Measurements from ENCODE around the gene ACSL1. TPM values are rescaled to one million over a fixed set of nuclear protein-coding genes. Genes with fewer than 3 reads are reported as not detected.

ACSL1 gene
- total and polyA plus RNA-seq, 2 donors (not counting 1 experiment from before 2014, with no cell fraction given): 15.4 to 30.1 TPM

DNA sequence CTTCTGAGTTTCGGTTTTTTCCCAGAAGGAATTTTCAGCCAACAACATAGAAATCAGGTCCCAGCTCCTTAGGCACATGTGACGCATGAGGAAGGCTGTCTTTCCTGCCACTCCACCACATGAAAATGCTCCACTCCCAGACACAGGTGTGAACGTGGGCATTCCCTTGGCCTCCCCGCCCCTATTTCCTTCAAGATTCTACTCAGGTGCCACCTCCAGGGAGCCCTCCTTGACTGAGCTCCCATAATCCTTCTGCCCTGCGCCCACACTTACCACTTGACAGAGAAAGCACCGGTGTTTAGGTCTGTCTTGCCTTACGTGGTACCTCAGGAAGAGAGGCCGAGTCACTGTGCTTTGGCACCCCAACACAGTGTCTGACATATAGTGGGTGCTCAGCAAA, 47.4 kb downstream of the ACSL1 start:
- no peaks in the 10 kb centered on the region for H3K27me3 ChIP-seq (ENCODE audit: control insufficient read depth, insufficient read depth, low read length)
- no peak overlapping the region for H3K4me2 ChIP-seq (ENCODE audit: extremely low read depth, insufficient read depth, low read length)
- no peaks in the 10 kb centered on the region for H3K4me1 ChIP-seq (ENCODE audit: control insufficient read depth, extremely low read depth, insufficient read depth, low read length)
- no peak for DNase-seq (ENCODE audit: low read depth in 2 of 2)
- no peak overlapping the region for H2AFZ ChIP-seq (ENCODE audit: low read length)
- no peaks in the 10 kb centered on the region for H3K79me2 ChIP-seq (ENCODE audit: control insufficient read depth, insufficient read depth, low read length)
- H3K27ac ChIP-seq (ENCODE audit: insufficient read depth, low read length): no peak overlapping the region
- no peak for TF ChIP-seq EZH2 (IDR thresholded peaks at IDR 0.05; ENCODE audit: low read length, missing control alignments)
- TF ChIP-seq, protein P1, sequence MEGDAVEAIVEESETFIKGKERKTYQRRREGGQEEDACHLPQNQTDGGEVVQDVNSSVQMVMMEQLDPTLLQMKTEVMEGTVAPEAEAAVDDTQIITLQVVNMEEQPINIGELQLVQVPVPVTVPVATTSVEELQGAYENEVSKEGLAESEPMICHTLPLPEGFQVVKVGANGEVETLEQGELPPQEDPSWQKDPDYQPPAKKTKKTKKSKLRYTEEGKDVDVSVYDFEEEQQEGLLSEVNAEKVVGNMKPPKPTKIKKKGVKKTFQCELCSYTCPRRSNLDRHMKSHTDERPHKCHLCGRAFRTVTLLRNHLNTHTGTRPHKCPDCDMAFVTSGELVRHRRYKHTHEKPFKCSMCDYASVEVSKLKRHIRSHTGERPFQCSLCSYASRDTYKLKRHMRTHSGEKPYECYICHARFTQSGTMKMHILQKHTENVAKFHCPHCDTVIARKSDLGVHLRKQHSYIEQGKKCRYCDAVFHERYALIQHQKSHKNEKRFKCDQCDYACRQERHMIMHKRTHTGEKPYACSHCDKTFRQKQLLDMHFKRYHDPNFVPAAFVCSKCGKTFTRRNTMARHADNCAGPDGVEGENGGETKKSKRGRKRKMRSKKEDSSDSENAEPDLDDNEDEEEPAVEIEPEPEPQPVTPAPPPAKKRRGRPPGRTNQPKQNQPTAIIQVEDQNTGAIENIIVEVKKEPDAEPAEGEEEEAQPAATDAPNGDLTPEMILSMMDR (conservative IDR thresholded peaks at IDR 0.05 in 1 of 2, IDR thresholded peaks at IDR 0.05 in 1 of 2; ENCODE audit: low read depth in 1 of 2, low read length in 2 of 2): no peak
- H3K4me3 ChIP-seq (replicated peaks in 1 of 4; ENCODE audit: control extremely low read depth in 1 of 4, insufficient read depth in 1 of 4, low read depth in 3 of 4, low read length in 4 of 4): no peak overlapping the region
- no peaks in the 10 kb centered on the region for H3K9me3 ChIP-seq (ENCODE audit: control insufficient read depth, insufficient read depth, low read depth, low read length)
- H3K9ac ChIP-seq (ENCODE audit: insufficient read depth, low read length): no peak overlapping the region
- no peaks in the 10 kb centered on the region for H4K20me1 ChIP-seq (ENCODE audit: control insufficient read depth, extremely low read depth, insufficient read depth, low read length)
- H3K36me3 ChIP-seq (ENCODE audit: control insufficient read depth, insufficient read depth, low read length): no peaks in the 10 kb centered on the region

DNA sequence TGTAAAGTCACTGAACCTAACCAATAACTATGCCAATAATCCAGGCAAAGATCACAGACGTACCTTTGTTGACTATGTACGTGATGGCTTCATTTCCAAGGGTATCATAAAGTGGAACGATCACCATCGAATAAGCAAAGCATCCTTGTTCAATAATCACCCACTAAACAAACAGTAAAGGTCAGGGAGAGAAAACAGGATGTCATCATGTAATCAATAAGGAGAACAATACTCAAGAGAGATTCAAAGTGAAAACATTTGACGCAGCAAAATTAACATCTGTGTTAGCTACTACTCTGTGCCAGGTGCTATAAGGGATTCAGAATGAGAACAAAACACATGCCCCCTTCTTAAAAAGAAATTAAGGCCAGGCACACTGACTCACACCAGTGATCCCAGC, 48.9 kb downstream of the ACSL1 start:
- Histone ChIP-seq H4K20me1 (ENCODE audit: control insufficient read depth, extremely low read depth, insufficient read depth, low read length) (no peaks in the 10 kb centered on the region), H3K9ac (ENCODE audit: insufficient read depth, low read length) (no peak overlapping the region), H3K36me3 (ENCODE audit: control insufficient read depth, insufficient read depth, low read length) (no peaks in the 10 kb centered on the region), H3K4me1 (ENCODE audit: control insufficient read depth, extremely low read depth, insufficient read depth, low read length) (no peaks in the 10 kb centered on the region), H3K27me3 (ENCODE audit: control insufficient read depth, insufficient read depth, low read length) (no peaks in the 10 kb centered on the region), H2AFZ (ENCODE audit: low read length) (no peak overlapping the region), H3K27ac (ENCODE audit: insufficient read depth, low read length) (no peak overlapping the region), H3K9me3 (ENCODE audit: control insufficient read depth, insufficient read depth, low read depth, low read length) (no peaks in the 10 kb centered on the region), H3K4me2 (ENCODE audit: extremely low read depth, insufficient read depth, low read length) (no peak overlapping the region), H3K79me2 (ENCODE audit: control insufficient read depth, insufficient read depth, low read length) (no peaks in the 10 kb centered on the region), H3K4me3 (replicated peaks in 1 of 4; ENCODE audit: control extremely low read depth in 1 of 4, insufficient read depth in 1 of 4, low read depth in 3 of 4, low read length in 4 of 4) (no peak overlapping the region)
- no peak for DNase-seq (ENCODE audit: low read depth in 2 of 2)
- TF ChIP-seq, protein P1 (conservative IDR thresholded peaks at IDR 0.05 in 1 of 2, IDR thresholded peaks at IDR 0.05 in 1 of 2; ENCODE audit: low read depth in 1 of 2, low read length in 2 of 2): no peak
- TF ChIP-seq EZH2 (IDR thresholded peaks at IDR 0.05; ENCODE audit: low read length, missing control alignments): no peak

DNA sequence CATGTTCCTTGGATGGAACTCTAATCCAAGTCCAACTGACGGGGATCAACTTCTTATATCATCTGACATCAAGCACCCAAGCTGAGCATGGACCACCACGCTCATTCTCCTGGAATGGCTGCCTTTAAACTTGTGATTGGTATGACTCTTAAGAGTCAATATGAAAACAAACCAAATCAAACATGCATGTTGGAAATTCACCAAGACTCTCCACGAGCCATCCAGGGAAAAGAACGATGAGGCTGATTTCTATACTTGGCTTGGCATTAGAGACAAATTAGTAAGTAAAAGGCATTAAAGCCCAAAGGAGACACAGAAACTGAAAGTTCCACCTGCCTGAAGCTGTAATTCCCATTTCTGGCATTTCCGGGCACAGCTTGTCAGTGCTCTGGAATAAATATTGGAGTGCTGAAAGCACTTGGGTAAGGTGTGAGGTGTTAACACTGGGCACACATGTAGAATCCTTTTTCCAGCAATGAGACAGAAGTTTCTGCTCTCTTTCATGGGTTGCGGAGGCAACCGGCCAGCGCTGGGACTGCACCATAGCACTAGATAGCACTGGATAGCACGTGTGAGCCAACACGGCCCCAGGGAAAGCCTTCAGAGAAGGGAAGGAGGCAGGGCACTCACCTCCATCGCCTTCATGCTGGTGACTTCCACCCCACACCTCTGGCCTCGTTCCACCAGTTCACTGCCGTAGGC, 49.8 kb downstream of the ACSL1 start:
- TF ChIP-seq, protein P1 (conservative IDR thresholded peaks at IDR 0.05 in 1 of 2, IDR thresholded peaks at IDR 0.05 in 1 of 2; ENCODE audit: low read depth in 1 of 2, low read length in 2 of 2): no peak
- no peak for TF ChIP-seq EZH2 (IDR thresholded peaks at IDR 0.05; ENCODE audit: low read length, missing control alignments)
- Histone ChIP-seq H3K4me3 (replicated peaks in 1 of 4; ENCODE audit: control extremely low read depth in 1 of 4, insufficient read depth in 1 of 4, low read depth in 3 of 4, low read length in 4 of 4) (no peak overlapping the region), H3K4me2 (ENCODE audit: extremely low read depth, insufficient read depth, low read length) (no peak overlapping the region), H3K9ac (ENCODE audit: insufficient read depth, low read length) (no peak overlapping the region), H3K27ac (ENCODE audit: insufficient read depth, low read length) (no peak overlapping the region), H4K20me1 (ENCODE audit: control insufficient read depth, extremely low read depth, insufficient read depth, low read length) (no peaks in the 10 kb centered on the region), H3K27me3 (ENCODE audit: control insufficient read depth, insufficient read depth, low read length) (no peaks in the 10 kb centered on the region), H3K79me2 (ENCODE audit: control insufficient read depth, insufficient read depth, low read length) (no peaks in the 10 kb centered on the region), H3K4me1 (ENCODE audit: control insufficient read depth, extremely low read depth, insufficient read depth, low read length) (no peaks in the 10 kb centered on the region), H2AFZ (ENCODE audit: low read length) (no peak overlapping the region), H3K9me3 (ENCODE audit: control insufficient read depth, insufficient read depth, low read depth, low read length) (no peaks in the 10 kb centered on the region), H3K36me3 (ENCODE audit: control insufficient read depth, insufficient read depth, low read length) (no peaks in the 10 kb centered on the region)
- DNase-seq (ENCODE audit: low read depth in 2 of 2): no peak
